Measurements from ENCODE around the gene FRMD1.

The FRMD1 gene

DNA sequence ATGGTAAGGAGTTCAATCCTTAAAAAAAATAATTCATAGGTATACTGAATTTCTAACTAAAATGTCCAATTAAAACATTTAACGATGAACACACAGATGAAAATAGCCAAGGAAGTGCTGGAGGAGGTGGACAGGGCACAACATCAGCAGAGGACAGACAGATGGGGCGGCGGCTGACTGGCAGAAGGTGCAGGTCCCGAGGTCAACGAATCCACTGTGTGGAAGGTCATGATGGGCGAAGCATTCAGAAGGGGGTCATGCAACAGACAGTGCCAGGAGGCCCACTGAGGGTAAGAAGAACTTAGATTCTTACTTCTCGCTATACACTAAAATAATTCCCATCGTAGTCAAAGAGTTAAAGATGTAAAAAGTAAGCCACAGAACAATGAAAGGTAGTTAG is 34.2 kb upstream of the FRMD1 start:
- TF ChIP-seq RAD21 (IDR thresholded peaks at IDR 0.05; ENCODE audit: low read depth) (no peak), TEAD4 (IDR thresholded peaks at IDR 0.05) (no peak), CREB1 (IDR thresholded peaks at IDR 0.05; ENCODE audit: low read depth) (no peak), TAF1 (IDR thresholded peaks at IDR 0.05; ENCODE audit: low read depth) (no peak), TCF12 (IDR thresholded peaks at IDR 0.05; ENCODE audit: low read depth) (no peak), YY1 (IDR thresholded peaks at IDR 0.05; ENCODE audit: low read depth) (no peak), CEBPB (IDR thresholded peaks at IDR 0.05) (no peak), NFIC (IDR thresholded peaks at IDR 0.05) (no peak), EP300 (IDR thresholded peaks at IDR 0.05; ENCODE audit: borderline replicate concordance) (no peak), EGR1 (IDR thresholded peaks at IDR 0.05) (no peak), ZBTB7A (IDR thresholded peaks at IDR 0.05; ENCODE audit: low read depth) (no peak), FOXM1 (IDR thresholded peaks at IDR 0.05; ENCODE audit: borderline replicate concordance, low read depth) (no peak)
- TF ChIP-seq, protein P1, sequence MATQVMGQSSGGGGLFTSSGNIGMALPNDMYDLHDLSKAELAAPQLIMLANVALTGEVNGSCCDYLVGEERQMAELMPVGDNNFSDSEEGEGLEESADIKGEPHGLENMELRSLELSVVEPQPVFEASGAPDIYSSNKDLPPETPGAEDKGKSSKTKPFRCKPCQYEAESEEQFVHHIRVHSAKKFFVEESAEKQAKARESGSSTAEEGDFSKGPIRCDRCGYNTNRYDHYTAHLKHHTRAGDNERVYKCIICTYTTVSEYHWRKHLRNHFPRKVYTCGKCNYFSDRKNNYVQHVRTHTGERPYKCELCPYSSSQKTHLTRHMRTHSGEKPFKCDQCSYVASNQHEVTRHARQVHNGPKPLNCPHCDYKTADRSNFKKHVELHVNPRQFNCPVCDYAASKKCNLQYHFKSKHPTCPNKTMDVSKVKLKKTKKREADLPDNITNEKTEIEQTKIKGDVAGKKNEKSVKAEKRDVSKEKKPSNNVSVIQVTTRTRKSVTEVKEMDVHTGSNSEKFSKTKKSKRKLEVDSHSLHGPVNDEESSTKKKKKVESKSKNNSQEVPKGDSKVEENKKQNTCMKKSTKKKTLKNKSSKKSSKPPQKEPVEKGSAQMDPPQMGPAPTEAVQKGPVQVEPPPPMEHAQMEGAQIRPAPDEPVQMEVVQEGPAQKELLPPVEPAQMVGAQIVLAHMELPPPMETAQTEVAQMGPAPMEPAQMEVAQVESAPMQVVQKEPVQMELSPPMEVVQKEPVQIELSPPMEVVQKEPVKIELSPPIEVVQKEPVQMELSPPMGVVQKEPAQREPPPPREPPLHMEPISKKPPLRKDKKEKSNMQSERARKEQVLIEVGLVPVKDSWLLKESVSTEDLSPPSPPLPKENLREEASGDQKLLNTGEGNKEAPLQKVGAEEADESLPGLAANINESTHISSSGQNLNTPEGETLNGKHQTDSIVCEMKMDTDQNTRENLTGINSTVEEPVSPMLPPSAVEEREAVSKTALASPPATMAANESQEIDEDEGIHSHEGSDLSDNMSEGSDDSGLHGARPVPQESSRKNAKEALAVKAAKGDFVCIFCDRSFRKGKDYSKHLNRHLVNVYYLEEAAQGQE (IDR thresholded peaks at IDR 0.05; ENCODE audit: low read depth), result no peak
- TF ChIP-seq, protein P2, sequence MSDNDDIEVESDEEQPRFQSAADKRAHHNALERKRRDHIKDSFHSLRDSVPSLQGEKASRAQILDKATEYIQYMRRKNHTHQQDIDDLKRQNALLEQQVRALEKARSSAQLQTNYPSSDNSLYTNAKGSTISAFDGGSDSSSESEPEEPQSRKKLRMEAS (IDR thresholded peaks at IDR 0.05), result no peak
- TF ChIP-seq, protein P3, sequence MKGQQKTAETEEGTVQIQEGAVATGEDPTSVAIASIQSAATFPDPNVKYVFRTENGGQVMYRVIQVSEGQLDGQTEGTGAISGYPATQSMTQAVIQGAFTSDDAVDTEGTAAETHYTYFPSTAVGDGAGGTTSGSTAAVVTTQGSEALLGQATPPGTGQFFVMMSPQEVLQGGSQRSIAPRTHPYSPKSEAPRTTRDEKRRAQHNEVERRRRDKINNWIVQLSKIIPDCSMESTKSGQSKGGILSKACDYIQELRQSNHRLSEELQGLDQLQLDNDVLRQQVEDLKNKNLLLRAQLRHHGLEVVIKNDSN (IDR thresholded peaks at IDR 0.05), result no peak

DNA sequence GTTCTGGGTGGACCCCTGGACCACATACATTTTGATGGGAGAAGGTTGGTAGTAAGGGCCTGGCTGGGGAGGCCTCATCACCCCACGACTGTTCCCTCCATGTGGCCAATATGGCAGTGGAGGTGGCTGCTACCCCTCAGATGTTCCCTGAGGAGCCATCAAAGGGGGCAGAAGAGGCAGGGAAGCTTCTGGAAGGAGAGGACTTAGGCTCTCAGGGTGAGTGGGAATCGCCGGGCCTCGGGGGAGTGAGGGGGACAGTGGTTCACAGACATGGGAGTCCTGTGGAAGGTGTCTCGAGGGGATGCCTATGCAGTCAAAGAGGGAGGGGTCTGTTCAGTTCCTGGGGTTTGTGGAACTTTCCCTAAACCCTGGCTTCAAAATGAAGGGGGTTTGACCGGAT is 32.9 kb upstream of the FRMD1 start:
- TF ChIP-seq EGR1 (IDR thresholded peaks at IDR 0.05) (no peak), ZBTB7A (IDR thresholded peaks at IDR 0.05; ENCODE audit: low read depth) (no peak), TEAD4 (IDR thresholded peaks at IDR 0.05) (no peak), CREB1 (IDR thresholded peaks at IDR 0.05; ENCODE audit: low read depth) (no peak), TCF12 (IDR thresholded peaks at IDR 0.05; ENCODE audit: low read depth) (no peak), YY1 (IDR thresholded peaks at IDR 0.05; ENCODE audit: low read depth) (no peak), RAD21 (IDR thresholded peaks at IDR 0.05; ENCODE audit: low read depth) (no peak), EP300 (IDR thresholded peaks at IDR 0.05; ENCODE audit: borderline replicate concordance) (no peak), FOXM1 (IDR thresholded peaks at IDR 0.05; ENCODE audit: borderline replicate concordance, low read depth) (no peak), NFIC (IDR thresholded peaks at IDR 0.05) (no peak), TAF1 (IDR thresholded peaks at IDR 0.05; ENCODE audit: low read depth) (no peak), CEBPB (IDR thresholded peaks at IDR 0.05) (no peak)
- TF ChIP-seq, protein P1 (IDR thresholded peaks at IDR 0.05; ENCODE audit: low read depth), result no peak
- TF ChIP-seq, protein P3 (IDR thresholded peaks at IDR 0.05), result no peak
- TF ChIP-seq, protein P2 (IDR thresholded peaks at IDR 0.05), result no peak

DNA sequence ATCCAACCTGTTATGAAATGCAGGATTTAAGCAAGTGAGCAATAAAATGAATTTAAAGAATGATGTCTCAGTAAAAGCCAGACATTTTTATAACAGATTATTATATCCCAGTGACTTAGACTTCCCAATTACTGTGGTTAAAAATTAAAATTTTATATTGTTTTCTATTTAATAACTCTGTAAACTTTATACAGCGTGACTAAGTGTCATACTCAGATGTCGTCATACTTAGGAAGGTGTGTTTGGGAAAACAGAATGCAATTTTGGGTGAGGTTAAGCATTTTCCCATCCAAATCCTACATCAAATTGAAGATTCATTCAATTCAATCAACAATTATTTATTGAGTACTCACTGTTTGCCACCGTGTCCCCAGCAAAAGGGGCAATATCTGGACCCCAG is 31.4 kb upstream of the FRMD1 start:
- TF ChIP-seq FOXM1 (IDR thresholded peaks at IDR 0.05; ENCODE audit: borderline replicate concordance, low read depth), result no peak
- TF ChIP-seq NFIC (IDR thresholded peaks at IDR 0.05), result no peak
- no peak for TF ChIP-seq TAF1 (IDR thresholded peaks at IDR 0.05; ENCODE audit: low read depth)
- TF ChIP-seq, protein P2 (IDR thresholded peaks at IDR 0.05), result no peak
- TF ChIP-seq TEAD4 (IDR thresholded peaks at IDR 0.05), result no peak

DNA sequence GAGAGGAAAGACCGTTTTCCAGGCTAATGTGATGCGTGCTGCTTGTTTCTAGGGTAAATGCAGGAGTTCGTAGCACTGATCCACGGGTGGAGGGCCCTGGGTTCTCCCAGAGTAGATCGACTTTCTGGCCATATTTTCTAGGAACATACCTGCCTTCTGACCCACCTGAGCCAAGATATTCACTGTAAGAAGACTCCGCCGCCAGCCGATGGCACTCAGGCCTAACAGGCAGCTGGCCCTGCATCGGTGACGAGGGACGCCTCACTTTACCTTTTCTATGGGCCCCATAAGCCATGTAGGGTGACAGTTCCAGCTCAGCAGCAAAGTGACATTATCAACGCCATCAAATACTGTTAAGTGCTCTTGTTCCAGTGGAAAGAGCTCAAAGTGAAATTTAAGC is 30.2 kb upstream of the FRMD1 start:
- no peak for TF ChIP-seq CEBPB (IDR thresholded peaks at IDR 0.05)
- TF ChIP-seq TAF1 (IDR thresholded peaks at IDR 0.05; ENCODE audit: low read depth), result no peak
- TF ChIP-seq TCF12 (IDR thresholded peaks at IDR 0.05; ENCODE audit: low read depth), result no peak
- TF ChIP-seq YY1 (IDR thresholded peaks at IDR 0.05; ENCODE audit: low read depth), result no peak
- TF ChIP-seq, protein P2 (IDR thresholded peaks at IDR 0.05), result no peak
- TF ChIP-seq ZBTB7A (IDR thresholded peaks at IDR 0.05; ENCODE audit: low read depth), result no peak
- TF ChIP-seq, protein P3 (IDR thresholded peaks at IDR 0.05), result no peak
- no peak for TF ChIP-seq EGR1 (IDR thresholded peaks at IDR 0.05)
- no peak for TF ChIP-seq CREB1 (IDR thresholded peaks at IDR 0.05; ENCODE audit: low read depth)
- TF ChIP-seq, protein P1 (IDR thresholded peaks at IDR 0.05; ENCODE audit: low read depth), result no peak
- no peak for TF ChIP-seq FOXM1 (IDR thresholded peaks at IDR 0.05; ENCODE audit: borderline replicate concordance, low read depth)
- no peak for TF ChIP-seq EP300 (IDR thresholded peaks at IDR 0.05; ENCODE audit: borderline replicate concordance)
- no peak for TF ChIP-seq NFIC (IDR thresholded peaks at IDR 0.05)
- TF ChIP-seq RAD21 (IDR thresholded peaks at IDR 0.05; ENCODE audit: low read depth), result no peak
- no peak for TF ChIP-seq TEAD4 (IDR thresholded peaks at IDR 0.05)

Data from Ishikawa (cell line).